ENCODE data around the gene CALD1.

- TF ChIP-seq CTCF (conservative IDR thresholded peaks at IDR 0.05; ENCODE audit: low read depth, low read length) (no peak), EZH2 (IDR thresholded peaks at IDR 0.05; ENCODE audit: low read length, unreplicated experiment) (no peak)
These were observed 140.8 kb downstream of the CALD1 start for GRCh38 chr7:134920026-134920753.

All from PC-3 (cell line).